HG02885 (cell line): ENCODE measurements around the gene SYT7.

ENCODE experiments used
- ATAC-seq: cut with Tn5 transposase; IDR thresholded peaks from one replicate; pipeline ENCODE4 v1.9.1; 2021; ENCODE audit warnings: mild to moderate bottlenecking; ENCODE audit not compliant: unreplicated experiment, poor library complexity

SYT7 gene

GRCh38 chr11:61609000-61609979 is 28.4 kb upstream of the SYT7 start:
- no peak for ATAC-seq

GRCh38 chr11:61607920-61608599 is 27.2 kb upstream of the SYT7 start:
- ATAC-seq, result no peak

DNA sequence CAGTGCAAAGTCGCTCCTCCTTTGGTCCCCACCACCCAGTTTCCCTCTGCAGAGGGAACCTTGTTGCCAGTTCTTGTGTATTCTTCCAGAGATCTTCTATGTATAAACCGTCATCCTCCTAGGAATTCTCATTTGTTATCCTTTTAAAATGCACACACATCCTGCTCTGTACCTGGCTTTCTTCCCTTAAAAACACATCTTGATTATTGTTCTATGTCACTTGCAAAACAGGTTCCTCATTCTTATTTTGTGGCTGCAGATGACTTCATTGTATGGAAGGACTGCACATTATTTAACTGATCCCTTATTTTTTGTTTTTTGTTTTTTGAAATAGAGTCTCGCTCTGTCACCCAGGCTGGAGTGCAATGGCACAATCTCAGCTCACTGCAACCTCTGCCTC is 26.6 kb upstream of the SYT7 start:
- no peak for ATAC-seq

- ATAC-seq, result no peak
These were observed 22.8 kb upstream of the SYT7 start for GRCh38 chr11:61603667-61604066.

DNA sequence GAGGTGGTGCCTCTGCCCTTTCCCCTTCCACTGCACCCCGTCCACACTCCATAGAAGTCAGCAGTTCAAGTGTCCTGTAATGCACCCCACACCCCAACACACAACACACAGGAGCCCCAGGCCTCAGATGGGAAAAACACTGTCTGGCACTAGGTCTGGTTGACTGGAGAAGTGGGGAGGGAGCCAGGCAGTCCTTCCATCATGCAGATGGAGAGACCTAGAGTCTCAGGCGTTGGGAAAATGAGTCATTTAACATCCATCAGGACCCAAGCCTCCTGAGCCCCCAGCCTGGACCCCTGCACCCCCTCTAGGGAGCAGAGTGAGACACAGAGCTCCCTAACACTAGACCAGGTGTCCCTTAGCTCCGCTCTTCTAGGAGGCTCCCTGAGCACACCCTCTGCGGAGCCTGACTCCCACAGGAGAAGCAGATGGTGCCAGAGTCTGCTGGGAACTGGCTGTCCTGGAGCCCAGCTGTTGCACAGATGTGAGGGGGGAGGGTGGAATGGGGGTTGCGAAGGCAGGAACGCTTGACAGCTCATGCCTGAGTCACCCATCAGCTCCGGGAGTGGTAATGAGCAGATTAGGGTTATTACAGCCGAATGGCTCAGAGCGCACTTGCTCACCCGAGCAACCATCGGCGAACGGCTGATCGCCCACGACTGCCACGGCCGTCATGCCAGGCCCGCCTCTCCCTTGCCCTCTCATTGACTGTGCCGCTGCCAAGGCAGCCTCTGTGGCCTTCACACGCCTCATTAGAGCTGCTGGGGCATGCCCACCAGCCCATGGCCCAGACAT is 22.1 kb upstream of the SYT7 start:
- no peak for ATAC-seq

GRCh38 chr11:61601512-61601911 is 20.6 kb upstream of the SYT7 start:
- ATAC-seq, result no peak

GRCh38 chr11:61599968-61600710 is 19.3 kb upstream of the SYT7 start:
- no peak for ATAC-seq

- no peak for ATAC-seq
These were observed 18.3 kb upstream of the SYT7 start for GRCh38 chr11:61598886-61599868.

DNA sequence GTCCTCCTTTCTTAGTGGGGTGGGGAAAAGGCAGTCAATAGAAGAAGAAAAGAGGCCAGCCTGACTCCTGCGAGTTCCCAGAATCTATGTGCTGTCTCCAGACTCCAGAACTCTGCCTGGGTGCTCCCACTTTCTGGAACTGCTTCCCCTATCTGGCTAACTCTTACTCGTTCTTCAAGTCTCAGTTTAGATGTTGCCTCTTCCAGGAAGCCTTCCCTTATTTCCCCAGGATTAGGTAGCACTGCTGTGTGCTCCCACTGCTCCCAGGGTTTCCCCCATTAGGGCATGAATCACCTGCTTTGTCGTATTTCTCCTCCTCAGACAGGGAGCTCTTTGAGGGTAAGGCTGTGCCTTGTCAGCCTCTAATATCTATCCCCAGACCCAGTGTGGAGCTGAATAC is 17.5 kb upstream of the SYT7 start:
- no peak for ATAC-seq

GRCh38 chr11:61596990-61597389 is 16.1 kb upstream of the SYT7 start:
- no peak for ATAC-seq

DNA sequence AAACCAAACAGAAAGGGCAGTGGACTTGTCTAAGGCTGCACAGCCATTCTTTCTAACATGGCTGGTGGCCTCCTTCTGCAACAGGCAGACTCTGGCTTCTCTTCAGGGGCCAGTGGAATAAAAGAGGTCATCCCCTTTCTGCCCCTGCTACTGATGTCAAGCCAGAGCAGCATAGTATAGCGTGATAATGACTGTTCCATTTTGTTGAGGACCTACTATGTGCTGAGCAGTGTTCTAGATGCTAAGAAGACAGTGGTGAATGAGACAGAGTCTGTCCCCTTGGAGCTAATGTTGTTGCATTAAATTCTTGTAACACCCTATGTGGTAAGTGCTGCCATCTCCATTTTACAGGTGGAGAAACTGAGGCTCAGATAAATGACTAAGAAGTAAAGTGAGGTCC is 15.7 kb upstream of the SYT7 start:
- ATAC-seq, result no peak

- no peak for ATAC-seq
These were observed 14.0 kb upstream of the SYT7 start for GRCh38 chr11:61594907-61595257.

GRCh38 chr11:61593151-61593550 is 12.3 kb upstream of the SYT7 start:
- ATAC-seq, result no peak

- no peak for ATAC-seq
These were observed 11.3 kb upstream of the SYT7 start for GRCh38 chr11:61592176-61592575.

- ATAC-seq, result no peak
These were observed 9.1 kb upstream of the SYT7 start for GRCh38 chr11:61589961-61590360.

DNA sequence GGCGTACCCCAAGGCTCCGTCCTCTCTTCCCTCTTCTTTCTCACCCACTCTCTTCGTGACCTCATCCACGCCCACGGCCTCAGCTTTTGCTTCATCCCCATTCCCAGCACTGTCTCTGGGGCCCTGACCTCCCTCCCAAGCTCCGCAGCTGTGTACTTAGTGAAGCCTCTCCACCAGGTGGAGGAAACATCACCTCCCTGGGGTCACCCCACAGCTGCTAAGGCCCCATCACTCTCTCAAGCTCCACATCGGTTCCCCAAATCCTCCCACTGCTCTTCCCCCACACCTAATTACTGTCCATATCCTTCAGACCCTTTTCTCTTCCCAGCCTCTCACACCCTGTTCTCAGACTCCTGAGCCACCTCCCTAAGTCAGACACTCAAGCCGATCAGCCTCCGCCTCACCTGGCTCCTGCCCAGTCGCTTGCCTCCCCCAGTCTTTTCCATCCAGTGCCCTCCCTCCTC is 7.9 kb upstream of the SYT7 start:
- ATAC-seq, result no peak

DNA sequence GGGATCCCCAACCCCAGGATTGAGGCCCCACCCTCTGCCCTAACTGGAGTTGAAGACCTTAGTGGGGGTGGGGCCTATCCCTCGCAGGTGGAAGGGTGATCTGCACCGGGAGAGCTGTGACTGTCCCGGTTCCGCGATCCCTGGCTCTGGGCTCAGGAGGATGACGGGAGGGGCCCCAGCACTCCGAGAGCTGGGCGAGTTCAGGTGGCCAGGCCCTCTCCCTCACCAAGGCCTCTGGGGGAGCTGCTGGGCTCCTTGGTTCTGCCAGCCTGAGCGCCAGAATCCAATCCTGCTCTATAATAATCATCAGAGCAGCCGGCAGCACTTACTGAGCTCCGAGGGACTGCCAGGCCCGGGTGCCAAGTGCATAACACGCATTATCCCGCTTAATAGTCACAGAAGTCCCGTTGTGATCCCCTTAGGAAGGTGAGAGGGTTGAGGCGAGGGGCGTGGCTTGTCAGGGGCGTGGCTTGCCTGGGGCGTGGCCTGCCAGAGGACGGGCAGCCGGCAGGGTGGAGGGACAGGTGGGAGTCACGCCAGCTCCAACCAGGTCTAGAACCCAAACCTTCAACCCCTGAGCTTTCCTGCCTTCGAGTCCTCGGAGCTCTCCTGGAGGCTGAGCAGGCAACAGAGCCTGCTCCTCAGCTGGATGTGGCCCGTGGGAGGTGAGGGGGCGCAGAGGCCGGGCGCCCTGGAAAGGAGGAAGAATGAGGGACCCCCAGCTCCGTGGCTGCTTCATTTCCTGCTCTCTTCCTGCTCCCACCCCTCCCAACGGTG is 7.3 kb upstream of the SYT7 start:
- no peak for ATAC-seq

DNA sequence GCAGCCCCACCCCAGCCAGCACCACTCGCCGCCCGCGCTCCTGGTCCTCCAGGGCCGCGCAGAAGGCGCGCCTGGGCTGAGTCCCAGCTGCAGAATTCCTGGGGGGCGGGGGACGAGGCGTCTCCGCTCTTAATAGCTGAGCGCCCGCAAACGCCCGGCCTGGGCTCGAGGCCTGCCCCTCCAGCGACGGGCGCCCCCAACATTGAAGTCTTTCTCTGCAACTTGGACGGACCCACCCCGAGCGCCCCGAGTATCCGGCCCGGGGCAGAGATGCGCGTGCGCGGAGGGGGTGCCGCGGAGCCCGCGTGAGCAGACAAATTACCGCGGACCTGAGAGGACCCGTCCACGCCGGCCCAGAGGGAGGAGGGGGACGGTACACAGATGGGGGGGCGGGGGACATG is 6.7 kb upstream of the SYT7 start:
- no peak for ATAC-seq
